DOHH2 (cell line): ENCODE data around the gene COPS4.

Experiments
- H3F3A ChIP-seq: fragments of 200-600 bp; sonication (generic), shearing (Covaris generic); 2 replicates; pipeline ENCODE4 v1.6.0; 2016; ENCODE audit warnings: antibody characterized with exemption, mild to moderate bottlenecking; ENCODE audit not compliant: control insufficient read depth, insufficient read depth
- H3K27ac ChIP-seq: fragments of 200-600 bp; sonication (generic); 2 replicates; pipeline ENCODE4 v1.5.1; 2014; ENCODE audit warnings: low read depth, mild to moderate bottlenecking, low read length, moderate library complexity
- H3K27me3 ChIP-seq: fragments of 200-600 bp; sonication (generic); 2 replicates; pipeline ENCODE4 v1.6.1; 2014; ENCODE audit warnings: mild to moderate bottlenecking, low read length, mixed read lengths; ENCODE audit not compliant: control insufficient read depth
- H3K36me3 ChIP-seq: fragments of 200-600 bp; sonication (generic); 2 replicates; pipeline ENCODE4 v1.6.1; 2014; ENCODE audit warnings: mild to moderate bottlenecking, low read length, moderate library complexity, mixed read lengths; ENCODE audit not compliant: control insufficient read depth
- H3K4me1 ChIP-seq: fragments of 200-600 bp; sonication (generic); 2 replicates; pipeline ENCODE4 v1.6.1; 2014; ENCODE audit warnings: mild to moderate bottlenecking, low read length, mixed read lengths; ENCODE audit not compliant: control insufficient read depth
- H3K4me2 ChIP-seq: fragments of 200-600 bp; sonication (generic); 2 replicates; pipeline ENCODE4 v1.6.0; 2014; ENCODE audit warnings: mild to moderate bottlenecking, low read length, moderate library complexity
- H3K4me3 ChIP-seq: fragments of 200-600 bp; sonication (generic); 2 replicates; pipeline ENCODE4 v1.5.1; 2014; ENCODE audit warnings: mild to moderate bottlenecking, low read length, mixed read lengths
- H3K79me2 ChIP-seq: fragments of 200-600 bp; sonication (generic); 2 replicates; pipeline ENCODE4 v1.6.1; 2014; ENCODE audit warnings: mild to moderate bottlenecking, low read length, mixed read lengths; ENCODE audit not compliant: control insufficient read depth
- H3K9me2 ChIP-seq: fragments of 200-600 bp; sonication (generic); replicated peaks from 2 replicates; pipeline ENCODE4 v1.6.1; 2014; ENCODE audit warnings: mild to moderate bottlenecking, low read length, mixed read lengths; ENCODE audit not compliant: control insufficient read depth
- H3K9me3 ChIP-seq: fragments of 200-600 bp; sonication (generic); 2 replicates; pipeline ENCODE4 v1.6.1; 2014; ENCODE audit warnings: antibody characterized with exemption, low read length, mixed read lengths; ENCODE audit not compliant: control insufficient read depth, insufficient read depth
- H4K20me1 ChIP-seq: fragments of 200-600 bp; sonication (generic); 2 replicates; pipeline ENCODE4 v1.6.0; 2014; ENCODE audit warnings: low read depth, mild to moderate bottlenecking, antibody characterized with exemption, low read length, moderate library complexity; ENCODE audit not compliant: control insufficient read depth, insufficient read depth
- EZH2phosphoT487 ChIP-seq: fragments of 200-600 bp; sonication (generic); IDR thresholded peaks from 2 replicates; pipeline ENCODE4 v1.6.1; 2017; ENCODE audit warnings: borderline replicate concordance, mild to moderate bottlenecking, antibody characterized with exemption, low read length, moderate library complexity, mixed read lengths
- TF ChIP-seq, protein P1 (sequence below): fragments of 200-600 bp; sonication (generic); IDR thresholded peaks from one replicate; pipeline ENCODE4 v1.5.1; 2014; ENCODE audit warnings: antibody characterized with exemption, mild to moderate bottlenecking, low read depth, low read length; ENCODE audit not compliant: poor library complexity, severe bottlenecking

The COPS4 gene

GRCh38 chr4:82989575-82990429 lies 45.2 kb upstream of the COPS4 start:
- Histone ChIP-seq H3K4me1 (no peaks in the 10 kb centered on the region), H3K4me3 (no peak overlapping the region), H4K20me1 (peaks cover 9% of the 10 kb centered on the region), H3K27me3 (no peaks in the 10 kb centered on the region), H3K36me3 (peaks cover 6% of the 10 kb centered on the region), H3K79me2 (peaks cover 91% of the 10 kb centered on the region), H3F3A (peaks cover 3% of the 10 kb centered on the region; the same call in 1 of the 2 replicates), H3K9me3 (no peaks in the 10 kb centered on the region), H3K4me2 (no peak overlapping the region), H3K27ac (no peak overlapping the region), H3K9me2 (no peaks in the 10 kb centered on the region)
- TF ChIP-seq, protein P1, sequence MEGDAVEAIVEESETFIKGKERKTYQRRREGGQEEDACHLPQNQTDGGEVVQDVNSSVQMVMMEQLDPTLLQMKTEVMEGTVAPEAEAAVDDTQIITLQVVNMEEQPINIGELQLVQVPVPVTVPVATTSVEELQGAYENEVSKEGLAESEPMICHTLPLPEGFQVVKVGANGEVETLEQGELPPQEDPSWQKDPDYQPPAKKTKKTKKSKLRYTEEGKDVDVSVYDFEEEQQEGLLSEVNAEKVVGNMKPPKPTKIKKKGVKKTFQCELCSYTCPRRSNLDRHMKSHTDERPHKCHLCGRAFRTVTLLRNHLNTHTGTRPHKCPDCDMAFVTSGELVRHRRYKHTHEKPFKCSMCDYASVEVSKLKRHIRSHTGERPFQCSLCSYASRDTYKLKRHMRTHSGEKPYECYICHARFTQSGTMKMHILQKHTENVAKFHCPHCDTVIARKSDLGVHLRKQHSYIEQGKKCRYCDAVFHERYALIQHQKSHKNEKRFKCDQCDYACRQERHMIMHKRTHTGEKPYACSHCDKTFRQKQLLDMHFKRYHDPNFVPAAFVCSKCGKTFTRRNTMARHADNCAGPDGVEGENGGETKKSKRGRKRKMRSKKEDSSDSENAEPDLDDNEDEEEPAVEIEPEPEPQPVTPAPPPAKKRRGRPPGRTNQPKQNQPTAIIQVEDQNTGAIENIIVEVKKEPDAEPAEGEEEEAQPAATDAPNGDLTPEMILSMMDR = no peak
- TF ChIP-seq EZH2phosphoT487 = no peak

DNA sequence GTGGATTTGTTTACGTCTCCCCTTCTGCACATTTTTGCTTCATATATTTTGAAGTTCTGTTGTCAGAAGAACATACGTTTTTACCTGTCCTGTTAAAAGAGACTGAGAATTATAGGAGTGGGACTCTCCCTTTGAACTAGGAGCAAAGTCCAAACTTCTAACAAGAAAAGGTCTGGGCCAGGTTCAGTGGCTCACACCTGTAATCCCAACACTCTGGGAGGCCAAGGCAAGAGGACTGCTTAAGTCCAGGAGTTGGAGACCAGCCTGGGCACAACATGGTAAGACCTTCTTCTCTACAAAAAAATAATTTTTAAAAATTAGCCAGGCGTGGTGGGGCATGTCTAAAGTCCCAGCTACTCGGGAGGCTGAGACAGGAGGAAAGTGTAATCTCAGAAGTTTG lies 40.1 kb upstream of the COPS4 start:
- Histone ChIP-seq H3K79me2 (peaks cover 88% of the 10 kb centered on the region), H3K9me2 (no peaks in the 10 kb centered on the region), H3K4me3 (no peak overlapping the region), H3K27me3 (no peaks in the 10 kb centered on the region), H3K4me2 (no peak overlapping the region), H4K20me1 (peaks cover 11% of the 10 kb centered on the region), H3K27ac (no peak overlapping the region), H3K9me3 (no peaks in the 10 kb centered on the region), H3K4me1 (peaks cover 8% of the 10 kb centered on the region), H3K36me3 (no peaks in the 10 kb centered on the region), H3F3A (peaks cover 6% of the 10 kb centered on the region; the same call in 1 of the 2 replicates)
- no peak for TF ChIP-seq EZH2phosphoT487
- TF ChIP-seq, protein P1 = no peak

GRCh38 chr4:82998898-82999297 lies 36.1 kb upstream of the COPS4 start:
- H3K9me3 ChIP-seq = no peaks in the 10 kb centered on the region
- H3K36me3 ChIP-seq = no peaks in the 10 kb centered on the region
- no peaks in the 10 kb centered on the region for H3K27me3 ChIP-seq
- no peaks in the 10 kb centered on the region for H3K9me2 ChIP-seq
- no peak for TF ChIP-seq EZH2phosphoT487
- TF ChIP-seq, protein P1 = no peak
- peaks cover 19% of the 10 kb centered on the region for H3K4me1 ChIP-seq
- H4K20me1 ChIP-seq = 0 out of 2 replicates have a peak, but pooled peaks cover 6% of the 10 kb centered on the region
- H3K79me2 ChIP-seq = peaks cover 92% of the 10 kb centered on the region
- no peak overlapping the region for H3K27ac ChIP-seq
- no peak overlapping the region for H3K4me3 ChIP-seq
- H3F3A ChIP-seq = peaks cover 3% of the 10 kb centered on the region; the same call in 1 of the 2 replicates
- no peak overlapping the region for H3K4me2 ChIP-seq
